ENCODE data around the gene HMBS. TPM values are rescaled to one million over a fixed set of nuclear protein-coding genes. Genes with fewer than 3 reads are reported as not detected.

The HMBS gene
- total RNA-seq, 1 experiment from 2014 or later: 61.6 TPM

- no peak overlapping the region for H3K27ac ChIP-seq (ENCODE audit: low read length)
- H3K4me1 ChIP-seq (ENCODE audit: control insufficient read depth, insufficient read depth, low read length): peaks cover 6% of the 10 kb centered on the region
- TF ChIP-seq POLR2AphosphoS5 (IDR thresholded peaks at IDR 0.05; ENCODE audit: low read depth, low read length) (no peak), CTCF (IDR thresholded peaks at IDR 0.05) (no peak), REST (IDR thresholded peaks at IDR 0.05; ENCODE audit: insufficient read depth in 1 of 2, low read depth in 2 of 2, low read length in 1 of 2) (no peak), SIN3A (IDR thresholded peaks at IDR 0.05; ENCODE audit: borderline replicate concordance, insufficient read depth, low read depth, low read length) (no peak), TCF7L2 (IDR thresholded peaks at IDR 0.05; ENCODE audit: low read depth, low read length) (no peak)
- H3K4me3 ChIP-seq (ENCODE audit: low read depth in 2 of 2, low read length in 2 of 2): no peak overlapping the region
- POLR2A ChIA-PET: interaction anchor here (0.6 kb wide), 1 partner anchor 27 kb away, joined by 4 read pairs; no protein-coding TSS in a partner anchor
- DNase-seq (ENCODE audit: low read depth, low spot score) (no peak), ATAC-seq (no peak)
- no peaks in the 10 kb centered on the region for H3K9me3 ChIP-seq (ENCODE audit: control insufficient read depth, insufficient read depth, low read depth, low read length)
- in situ Hi-C loops (cut with HindIII; ENCODE audit: low pct_unique_long_range_greater_than_20kb, low sequenced_read_pairs): no loop called here
- BruUV-seq (replicated peaks): no TSS peak
- intact Hi-C loops (cut with micrococcal nuclease; ENCODE audit: unreplicated experiment): no loop called here
- CTCF ChIA-PET: no interaction called here
- H3K27me3 ChIP-seq (ENCODE audit: control insufficient read depth, insufficient read depth, low read length): no peaks in the 10 kb centered on the region
- H3K36me3 ChIP-seq (ENCODE audit: control insufficient read depth, insufficient read depth, low read length): peaks cover 5% of the 10 kb centered on the region; the same call in 1 of the 2 replicates
Measured at GRCh38 chr11:119117004-119117706, 32.5 kb downstream of the HMBS start.

GRCh38 chr11:119118227-119118626 lies 33.5 kb downstream of the HMBS start:
- H3K4me1 ChIP-seq (ENCODE audit: control insufficient read depth, insufficient read depth, low read length): peaks cover 12% of the 10 kb centered on the region
- no TSS peak for BruUV-seq (replicated peaks)
- intact Hi-C loops (cut with micrococcal nuclease; ENCODE audit: unreplicated experiment) (no loop called here), in situ Hi-C loops (cut with HindIII; ENCODE audit: low pct_unique_long_range_greater_than_20kb, low sequenced_read_pairs) (no loop called here)
- ChIA-PET CTCF (no interaction called here), POLR2A (no interaction called here)
- no peak overlapping the region for H3K4me3 ChIP-seq (ENCODE audit: low read depth in 2 of 2, low read length in 2 of 2)
- no peaks in the 10 kb centered on the region for H3K9me3 ChIP-seq (ENCODE audit: control insufficient read depth, insufficient read depth, low read depth, low read length)
- no peaks in the 10 kb centered on the region for H3K27me3 ChIP-seq (ENCODE audit: control insufficient read depth, insufficient read depth, low read length)
- H3K36me3 ChIP-seq (ENCODE audit: control insufficient read depth, insufficient read depth, low read length): peaks cover 5% of the 10 kb centered on the region; the same call in 1 of the 2 replicates
- DNase-seq (ENCODE audit: low read depth, low spot score): no peak
- no peak for ATAC-seq
- TF ChIP-seq CTCF (IDR thresholded peaks at IDR 0.05) (no peak), SIN3A (IDR thresholded peaks at IDR 0.05; ENCODE audit: borderline replicate concordance, insufficient read depth, low read depth, low read length) (no peak), POLR2AphosphoS5 (IDR thresholded peaks at IDR 0.05; ENCODE audit: low read depth, low read length) (no peak), REST (IDR thresholded peaks at IDR 0.05; ENCODE audit: insufficient read depth in 1 of 2, low read depth in 2 of 2, low read length in 1 of 2) (no peak), TCF7L2 (IDR thresholded peaks at IDR 0.05; ENCODE audit: low read depth, low read length) (no peak)
- H3K27ac ChIP-seq (ENCODE audit: low read length): no peak overlapping the region
